Suprapubic skin (tissue), 4 donors: ENCODE data around the gene MFSD12.
"Not testable (repeated sequence)": the region's sequence is repeated elsewhere in the genome, so short reads cannot be mapped to it uniquely, and the experiment has no call there.

Source experiments
- POLR2A ChIP-seq, 2 donors: fragments of 450-650 bp; IDR thresholded peaks; one replicate each; pipeline ENCODE4 v1.6.1; 2017; ENCODE audit warnings: antibody characterized with exemption in 2 of 2, mild to moderate bottlenecking in 2 of 2, moderate library complexity in 2 of 2
- POLR2AphosphoS5 ChIP-seq, 3 donors: sonication (generic); formaldehyde crosslinking; IDR thresholded peaks; one replicate each; pipeline ENCODE4 v1.6.1; 2017; ENCODE audit warnings: antibody characterized with exemption in 3 of 3

- not testable (repeated sequence) for TF ChIP-seq POLR2A, POLR2AphosphoS5 (IDR thresholded peaks at IDR 0.05)
These were observed 12.7 kb upstream of the MFSD12 start for GRCh38 chr19:3570042-3570441.
